HL-60 (cell line): ENCODE data around the gene SDK1.

ENCODE experiments used
- DNase-seq, 2 experiments: peaks; one replicate each; pipeline ENCODE4 v3.0.0-alpha.2; 2010 to 2020; ENCODE audit warnings: low read depth in 1 of 2, low spot score in 1 of 2
- H3K27ac ChIP-seq: fragments of 250-450 bp; sonication (Bioruptor Pico); replicated peaks from 2 replicates; pipeline ENCODE4 v1.5.1; 2020; ENCODE audit warnings: mild to moderate bottlenecking, moderate library complexity
- H3K27me3 ChIP-seq: fragments of 250-450 bp; sonication (Bioruptor Pico); 2 replicates; pipeline ENCODE4 v1.5.1; 2021; ENCODE audit warnings: mild to moderate bottlenecking, moderate library complexity; ENCODE audit not compliant: insufficient read depth, poor library complexity, severe bottlenecking
- H3K4me3 ChIP-seq: replicated peaks from 2 replicates; pipeline ENCODE4 v1.5.1; 2011; ENCODE audit warnings: mild to moderate bottlenecking, control low read depth, low read length; ENCODE audit not compliant: insufficient read depth
- CTCF ChIP-seq: IDR thresholded peaks from one replicate; pipeline ENCODE4 v1.5.1; 2011; ENCODE audit warnings: low read length, control low read depth, inconsistent platforms; ENCODE audit not compliant: insufficient read depth
- GABPA ChIP-seq: IDR thresholded peaks from 2 replicates; pipeline ENCODE4 v1.6.1; 2012; ENCODE audit warnings: low read depth
- POLR2AphosphoS5 ChIP-seq: IDR thresholded peaks from 2 replicates; pipeline ENCODE4 v1.6.1; 2012; ENCODE audit warnings: low read depth
- REST ChIP-seq: IDR thresholded peaks from 2 replicates; pipeline ENCODE4 v1.6.1; 2012; ENCODE audit warnings: low read depth; ENCODE audit not compliant: insufficient replicate concordance
- SPI1 ChIP-seq: IDR thresholded peaks from 2 replicates; pipeline ENCODE4 v1.6.1; 2012; ENCODE audit warnings: low read depth, mild to moderate bottlenecking, borderline replicate concordance

Gene SDK1

GRCh38 chr7:3393862-3394261 is 92.8 kb downstream of the SDK1 start:
- no peaks in the 10 kb centered on the region for H3K27me3 ChIP-seq
- no peak for TF ChIP-seq POLR2AphosphoS5
- TF ChIP-seq REST = no peak
- no peak for TF ChIP-seq GABPA
- TF ChIP-seq CTCF = no peak
- TF ChIP-seq SPI1 = no peak
- H3K27ac ChIP-seq = no peak overlapping the region
- no peak overlapping the region for H3K4me3 ChIP-seq
- no peak for DNase-seq

DNA sequence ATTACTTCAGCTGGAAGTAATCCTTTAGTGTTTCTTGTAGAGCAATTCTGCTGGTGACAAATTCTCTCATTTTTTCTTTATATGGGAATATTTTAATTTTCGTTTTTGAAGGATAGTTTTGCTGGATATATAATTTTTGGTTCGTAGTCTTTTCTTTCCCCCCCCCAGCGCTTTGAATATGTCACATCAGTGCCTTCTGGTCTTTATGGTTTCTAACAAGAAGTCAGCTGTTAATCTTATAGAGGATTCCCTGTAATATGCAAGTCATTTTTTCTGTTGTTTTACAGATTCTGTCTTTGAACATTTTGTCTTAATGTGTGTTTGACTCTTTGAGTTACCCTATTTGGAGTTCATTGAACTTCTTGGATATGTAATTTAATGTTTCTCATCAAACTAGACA is 96.3 kb downstream of the SDK1 start:
- H3K27ac ChIP-seq = no peak overlapping the region
- no peak overlapping the region for H3K4me3 ChIP-seq
- TF ChIP-seq GABPA (no peak), CTCF (no peak), SPI1 (no peak), POLR2AphosphoS5 (no peak), REST (no peak)
- peaks cover 2% of the 10 kb centered on the region for H3K27me3 ChIP-seq
- no peak for DNase-seq

DNA sequence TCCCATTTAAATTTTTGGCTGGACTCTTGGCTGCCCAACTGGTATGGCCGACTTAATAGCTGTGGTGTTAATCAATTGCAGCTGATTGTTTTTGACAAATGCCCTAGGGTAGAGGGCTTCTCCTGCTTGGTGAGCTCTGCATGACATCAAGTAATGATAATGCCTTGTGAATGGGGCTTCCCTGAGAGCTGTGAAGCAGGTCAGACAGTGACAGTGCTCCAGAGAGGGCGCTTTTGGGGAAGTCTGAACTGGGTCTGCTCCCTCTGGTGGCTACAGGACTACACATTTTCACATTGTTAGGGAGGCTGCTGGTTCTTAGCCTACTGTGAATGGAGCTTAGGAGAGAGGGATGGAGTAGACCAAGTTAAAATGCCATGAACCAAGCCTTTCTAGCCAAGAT is 98.8 kb downstream of the SDK1 start:
- Histone ChIP-seq H3K27me3 (peaks cover 2% of the 10 kb centered on the region), H3K27ac (no peak overlapping the region), H3K4me3 (no peak overlapping the region)
- peak in 1 of 2 experiments; percentile 25 for DNase-seq
- TF ChIP-seq SPI1 (peak; percentile 43; the same call in 1 of the 2 replicates), GABPA (no peak), REST (no peak), POLR2AphosphoS5 (no peak), CTCF (peak; percentile 15)
